WI38 (cell line): Measurements from ENCODE around the gene WNT7A.

Source experiments
- H3K4me3 ChIP-seq: 2 replicates; pipeline ENCODE4 v1.5.1; 2011; ENCODE audit warnings: low read depth, mild to moderate bottlenecking, control low read depth, low read length
- TF ChIP-seq, protein P1 (sequence below): IDR thresholded peaks from 2 replicates; pipeline ENCODE4 v1.5.1; 2012; ENCODE audit warnings: low read depth, mild to moderate bottlenecking, control low read depth, low read length

Gene WNT7A

DNA sequence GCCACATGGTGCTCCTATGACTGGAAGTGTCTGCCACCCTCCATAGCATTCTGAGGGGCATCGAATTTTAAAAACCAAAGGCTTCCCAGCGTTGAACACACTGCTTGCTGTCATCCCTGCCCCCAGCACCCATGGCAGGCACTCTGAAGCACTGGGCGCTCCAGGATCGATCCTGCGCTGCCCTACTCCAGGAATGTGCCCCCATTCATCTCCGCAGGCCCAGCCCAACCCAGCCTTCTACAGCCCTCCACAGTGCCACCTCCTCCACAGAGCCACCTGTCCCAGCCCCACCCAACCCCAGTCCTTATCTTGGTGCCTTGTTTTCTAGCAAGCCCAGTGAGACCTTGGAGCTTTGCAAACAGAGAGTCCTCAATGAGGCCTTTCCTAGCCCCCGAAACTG is 52.2 kb downstream of the WNT7A start:
- H3K4me3 ChIP-seq = no peak overlapping the region
- TF ChIP-seq, protein P1, sequence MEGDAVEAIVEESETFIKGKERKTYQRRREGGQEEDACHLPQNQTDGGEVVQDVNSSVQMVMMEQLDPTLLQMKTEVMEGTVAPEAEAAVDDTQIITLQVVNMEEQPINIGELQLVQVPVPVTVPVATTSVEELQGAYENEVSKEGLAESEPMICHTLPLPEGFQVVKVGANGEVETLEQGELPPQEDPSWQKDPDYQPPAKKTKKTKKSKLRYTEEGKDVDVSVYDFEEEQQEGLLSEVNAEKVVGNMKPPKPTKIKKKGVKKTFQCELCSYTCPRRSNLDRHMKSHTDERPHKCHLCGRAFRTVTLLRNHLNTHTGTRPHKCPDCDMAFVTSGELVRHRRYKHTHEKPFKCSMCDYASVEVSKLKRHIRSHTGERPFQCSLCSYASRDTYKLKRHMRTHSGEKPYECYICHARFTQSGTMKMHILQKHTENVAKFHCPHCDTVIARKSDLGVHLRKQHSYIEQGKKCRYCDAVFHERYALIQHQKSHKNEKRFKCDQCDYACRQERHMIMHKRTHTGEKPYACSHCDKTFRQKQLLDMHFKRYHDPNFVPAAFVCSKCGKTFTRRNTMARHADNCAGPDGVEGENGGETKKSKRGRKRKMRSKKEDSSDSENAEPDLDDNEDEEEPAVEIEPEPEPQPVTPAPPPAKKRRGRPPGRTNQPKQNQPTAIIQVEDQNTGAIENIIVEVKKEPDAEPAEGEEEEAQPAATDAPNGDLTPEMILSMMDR = no peak

DNA sequence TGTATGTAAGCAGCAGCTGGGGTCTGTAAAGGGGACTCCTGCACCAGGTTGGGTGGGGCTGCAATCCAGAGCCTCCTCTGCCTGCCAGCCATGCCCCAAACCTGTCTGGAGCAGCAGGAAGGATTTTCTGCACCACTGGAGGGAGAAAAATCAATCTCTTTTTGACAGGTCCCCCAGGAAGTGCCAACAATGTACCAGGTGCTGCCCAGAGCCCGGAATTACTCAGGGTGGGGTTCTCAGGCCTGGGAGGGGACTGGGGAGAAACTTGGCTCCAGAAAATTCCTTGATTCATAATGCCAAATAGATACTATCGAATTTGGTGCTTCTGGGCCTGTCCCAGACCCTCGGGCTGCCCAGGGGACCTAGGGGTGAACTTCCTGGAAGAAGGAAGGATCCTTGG is 52.6 kb downstream of the WNT7A start:
- TF ChIP-seq, protein P1 = no peak
- H3K4me3 ChIP-seq = no peak overlapping the region

GRCh38 chr3:13826672-13827071 is 53.2 kb downstream of the WNT7A start:
- TF ChIP-seq, protein P1 = no peak
- H3K4me3 ChIP-seq = no peak overlapping the region

DNA sequence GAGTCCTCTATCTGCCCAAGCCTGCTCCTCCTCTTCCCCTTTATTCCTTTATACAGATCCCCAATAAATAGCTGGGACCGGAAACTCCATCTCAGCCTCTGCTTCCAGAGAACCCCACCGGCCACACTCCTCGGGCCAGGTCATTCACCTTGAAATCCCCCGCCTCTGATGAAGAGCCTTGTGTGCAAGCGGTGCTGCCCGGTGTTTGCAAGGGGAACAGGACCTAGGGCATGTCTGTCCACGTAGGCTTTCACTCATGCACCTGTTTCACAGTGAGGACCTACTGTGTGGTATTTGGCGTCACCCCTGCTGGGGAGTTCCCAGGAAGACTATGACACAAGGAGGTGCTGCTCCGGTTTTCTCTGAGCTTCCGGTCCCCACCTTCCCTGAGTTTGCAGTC is 54.0 kb downstream of the WNT7A start:
- H3K4me3 ChIP-seq = no peak overlapping the region

DNA sequence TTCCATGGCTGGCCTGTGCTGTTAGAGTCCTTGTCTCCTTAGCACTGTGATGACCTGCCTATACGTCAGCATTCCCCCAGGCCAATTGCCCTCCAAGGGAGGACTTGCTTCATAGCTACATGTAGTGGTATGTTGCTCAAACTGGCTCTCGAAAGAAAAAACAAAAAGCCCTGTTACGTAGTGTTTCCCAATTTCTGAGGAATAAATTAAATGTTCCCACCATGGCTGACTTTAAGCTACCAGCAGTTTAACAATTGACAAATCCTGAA is 54.6 kb downstream of the WNT7A start:
- TF ChIP-seq, protein P1 = no peak
- no peak overlapping the region for H3K4me3 ChIP-seq

More for the DNA sequence above, 54.0 kb downstream of the WNT7A start:
- TF ChIP-seq, protein P1 = no peak

GRCh38 chr3:13824521-13825310 is 55.2 kb downstream of the WNT7A start:
- H3K4me3 ChIP-seq = no peak overlapping the region
- TF ChIP-seq, protein P1 = no peak

DNA sequence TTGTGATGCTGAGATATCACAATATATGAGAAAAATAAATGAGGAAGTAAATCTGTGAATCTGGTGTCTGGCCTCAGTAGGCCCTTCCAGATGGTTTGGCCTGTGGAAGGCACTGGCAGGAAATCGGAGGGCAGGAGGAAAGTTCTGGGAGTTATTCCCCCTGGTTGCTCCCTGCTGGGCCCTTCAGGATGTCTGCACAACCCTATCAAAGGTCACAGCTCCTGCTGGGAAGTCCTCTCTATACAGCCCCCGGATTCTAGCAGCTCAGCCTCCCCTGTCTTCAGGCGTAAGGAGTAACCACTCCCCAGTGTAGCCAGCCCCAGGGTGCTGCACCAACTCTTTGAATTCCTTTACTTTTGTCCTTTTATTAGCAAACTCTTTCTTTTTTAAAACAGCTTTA is 56.2 kb downstream of the WNT7A start:
- no peak overlapping the region for H3K4me3 ChIP-seq
- TF ChIP-seq, protein P1 = no peak
